ENCODE data around the gene MACC1.

Gene MACC1

GRCh38 chr7:20172736-20173334 is 44.3 kb downstream of the MACC1 start:
- peak; percentile 78 for DNase-seq

GRCh38 chr7:20170633-20171032 is 46.6 kb downstream of the MACC1 start:
- no peak for DNase-seq

GRCh38 chr7:20165146-20165510 is 52.1 kb downstream of the MACC1 start:
- no peak for DNase-seq

- DNase-seq: no peak
Observed at GRCh38 chr7:20164425-20165145, 52.6 kb downstream of the MACC1 start.

GRCh38 chr7:20162665-20163064 is 54.5 kb downstream of the MACC1 start:
- DNase-seq: no peak

- no peak for DNase-seq
Observed at GRCh38 chr7:20159226-20159747, 57.9 kb downstream of the MACC1 start.

GRCh38 chr7:20158684-20159083 is 58.5 kb downstream of the MACC1 start:
- no peak for DNase-seq

- no peak for DNase-seq
Observed at GRCh38 chr7:20157456-20157855, 59.7 kb downstream of the MACC1 start.

- no peak for DNase-seq
Observed at GRCh38 chr7:20153999-20154398, 63.2 kb downstream of the MACC1 start.

- DNase-seq: no peak
Observed at GRCh38 chr7:20153567-20153966, 63.6 kb downstream of the MACC1 start.

GRCh38 chr7:20152511-20152910 is 64.7 kb downstream of the MACC1 start:
- DNase-seq: no peak

GRCh38 chr7:20151708-20152456 is 65.3 kb downstream of the MACC1 start:
- no peak for DNase-seq

GRCh38 chr7:20146451-20146850 is 70.7 kb downstream of the MACC1 start:
- no peak for DNase-seq

GRCh38 chr7:20144801-20145200 is 72.4 kb downstream of the MACC1 start:
- no peak for DNase-seq

- peak; percentile 79 for DNase-seq
Observed at GRCh38 chr7:20141666-20142065, 75.5 kb downstream of the MACC1 start.

GRCh38 chr7:20141002-20141345 is 76.2 kb downstream of the MACC1 start:
- peak; percentile 18 for DNase-seq

GRCh38 chr7:20140291-20141001 is 76.7 kb downstream of the MACC1 start:
- DNase-seq: peak; percentile 11

- DNase-seq: no peak
Observed at GRCh38 chr7:20136647-20137046, 80.5 kb downstream of the MACC1 start.

- DNase-seq: no peak
Observed at GRCh38 chr7:20133803-20134202, 83.4 kb downstream of the MACC1 start.

- DNase-seq: no peak
Observed at GRCh38 chr7:20132585-20132984, 84.6 kb downstream of the MACC1 start.

GRCh38 chr7:20131776-20132175 is 85.4 kb downstream of the MACC1 start:
- DNase-seq: no peak

GRCh38 chr7:20129920-20130319 is 87.3 kb downstream of the MACC1 start:
- no peak for DNase-seq

- DNase-seq: no peak
Observed at GRCh38 chr7:20128001-20128400, 89.2 kb downstream of the MACC1 start.

All from eye (tissue), 1 donor.